OCI-LY7 (cell line): Measurements from ENCODE around the gene FAM161A. TPM values are rescaled to one million over a fixed set of nuclear protein-coding genes. Genes with fewer than 3 reads are reported as not detected.

Source experiments
- BruUV-seq: library from RNA; stranded (reverse); fragments of 400-500 nt; replicated peaks from 2 replicates; lab custom pipeline; 2021; lab: Mats Ljungman, UMichigan
- CTCF ChIA-PET: fragments of 300-600 bp; sonication (Branson Sonifier 250); formaldehyde crosslinking; loops from one replicate; lab custom pipeline; 2022; ENCODE audit warnings: antibody characterized with exemption; ENCODE audit not compliant: unreplicated experiment; lab: Charles Lee
- POLR2A ChIA-PET: fragments of 300-600 bp; sonication (Branson Sonifier 250); formaldehyde crosslinking; loops from one replicate; lab custom pipeline; 2022; ENCODE audit warnings: antibody characterized with exemption; lab: Charles Lee
- DNase-seq: peaks from one replicate; pipeline ENCODE4 v3.0.0-alpha.2; 2015; ENCODE audit warnings: low spot score
- H2AFZ ChIP-seq: fragments of 200-600 bp; sonication (generic), shearing (Covaris generic); 2 replicates; pipeline ENCODE4 v1.6.1; 2014; ENCODE audit warnings: mild to moderate bottlenecking, antibody characterized with exemption, low read length, moderate library complexity
- H3K27ac ChIP-seq: fragments of 200-600 bp; sonication (generic); 2 replicates; pipeline ENCODE4 v1.5.1; 2014; ENCODE audit warnings: mixed run types, low read depth, mild to moderate bottlenecking, moderate library complexity, low read length, inconsistent platforms; ENCODE audit not compliant: poor library complexity, severe bottlenecking
- H3K36me3 ChIP-seq: fragments of 200-600 bp; sonication (generic); 2 replicates; pipeline ENCODE4 v1.6.1; 2014; ENCODE audit warnings: mild to moderate bottlenecking, antibody characterized with exemption, low read length, moderate library complexity, mixed read lengths; ENCODE audit not compliant: insufficient read depth
- H3K4me1 ChIP-seq: fragments of 200-600 bp; sonication (generic); 2 replicates; pipeline ENCODE4 v1.5.1; 2014; ENCODE audit warnings: mild to moderate bottlenecking, low read length; ENCODE audit not compliant: insufficient read depth, poor library complexity, severe bottlenecking
- H3K4me2 ChIP-seq: fragments of 200-600 bp; sonication (generic); 2 replicates; pipeline ENCODE4 v1.6.1; 2014; ENCODE audit warnings: mild to moderate bottlenecking, low read length
- H3K4me3 ChIP-seq: fragments of 200-600 bp; sonication (generic); 2 replicates; pipeline ENCODE4 v1.5.1; 2014; ENCODE audit warnings: mild to moderate bottlenecking, low read depth, low read length; ENCODE audit not compliant: poor library complexity, severe bottlenecking
- H3K79me2 ChIP-seq: fragments of 200-600 bp; sonication (generic); 2 replicates; pipeline ENCODE4 v1.6.1; 2016; ENCODE audit warnings: low read depth, mild to moderate bottlenecking, low read length, moderate library complexity, mixed read lengths; ENCODE audit not compliant: insufficient read depth
- H3K9me2 ChIP-seq: fragments of 200-600 bp; sonication (generic); 2 replicates; pipeline ENCODE4 v1.6.1; 2016; ENCODE audit warnings: mild to moderate bottlenecking, low read length, mixed read lengths; ENCODE audit not compliant: insufficient read depth
- H3K9me3 ChIP-seq: fragments of 200-600 bp; sonication (generic); 2 replicates; pipeline ENCODE4 v1.6.1; 2014; ENCODE audit warnings: mild to moderate bottlenecking, mixed run types, low read length, mixed read lengths
- H4K20me1 ChIP-seq: fragments of 200-600 bp; sonication (generic); 2 replicates; pipeline ENCODE4 v1.6.1; 2014; ENCODE audit warnings: mild to moderate bottlenecking, antibody characterized with exemption, low read length, moderate library complexity, mixed read lengths; ENCODE audit not compliant: insufficient read depth
- EZH2phosphoT487 ChIP-seq: fragments of 200-600 bp; sonication (generic); IDR thresholded peaks from 2 replicates; pipeline ENCODE4 v1.6.1; 2018; ENCODE audit warnings: low read depth, borderline replicate concordance, mild to moderate bottlenecking, mixed run types, antibody characterized with exemption, low read length, moderate library complexity, mixed read lengths
- intact Hi-C: fragments of 100-400 bp; cut with micrococcal nuclease; formaldehyde crosslinking; loops from one replicate; pipeline ENCODE4 v1.10.0; 2022; ENCODE audit not compliant: unreplicated experiment
- total RNA-seq, 2 experiments: library from RNA; depleted of rRNA in 1 of 2; stranded (reverse); fragments of >200 nt in 1 of 2; shearing (Covaris generic) in 1 of 2; gene quantifications; 2 replicates each; pipeline ENCODE4 v1.2.3, GENCODE V29; 2014 to 2022
- TF ChIP-seq, protein P1 (sequence below): fragments of 200-600 bp; sonication (generic); conservative IDR thresholded peaks from 2 replicates; pipeline ENCODE4 v1.5.1; 2014; ENCODE audit warnings: mild to moderate bottlenecking, antibody characterized with exemption, low read length, moderate library complexity, mixed read lengths

The FAM161A gene
- total RNA-seq, 2 experiments from 2014 or later: 3.5 to 4.6 TPM

DNA sequence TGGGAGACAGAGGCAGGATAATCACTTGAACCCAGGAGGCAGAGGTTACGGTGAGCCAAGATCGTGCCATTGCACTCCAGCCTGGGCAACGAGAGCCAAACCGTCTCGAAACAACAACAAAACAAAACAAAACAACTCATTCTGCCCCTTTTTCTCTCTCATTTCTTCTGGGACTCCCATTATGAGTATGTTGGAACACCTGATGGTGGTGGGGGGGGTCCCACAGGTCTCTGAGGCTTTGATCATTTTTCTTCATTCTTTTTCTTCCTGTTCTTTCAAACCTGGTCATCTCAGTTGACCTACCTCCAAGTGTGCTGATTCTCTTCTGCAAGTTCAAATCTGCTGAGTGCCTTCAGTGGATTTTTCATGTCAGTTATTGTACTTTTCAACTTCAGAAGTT lies 8.2 kb upstream of the FAM161A start:
- no peaks in the 10 kb centered on the region for H3K79me2 ChIP-seq
- POLR2A ChIA-PET: interaction anchor here (0.6 to 1.4 kb wide), 3 partner anchors 8 to 901 kb away, joined by 3 to 4 read pairs (median 3); partner anchors contain the start of gene FAM161A
- intact Hi-C loops: no loop called here

DNA sequence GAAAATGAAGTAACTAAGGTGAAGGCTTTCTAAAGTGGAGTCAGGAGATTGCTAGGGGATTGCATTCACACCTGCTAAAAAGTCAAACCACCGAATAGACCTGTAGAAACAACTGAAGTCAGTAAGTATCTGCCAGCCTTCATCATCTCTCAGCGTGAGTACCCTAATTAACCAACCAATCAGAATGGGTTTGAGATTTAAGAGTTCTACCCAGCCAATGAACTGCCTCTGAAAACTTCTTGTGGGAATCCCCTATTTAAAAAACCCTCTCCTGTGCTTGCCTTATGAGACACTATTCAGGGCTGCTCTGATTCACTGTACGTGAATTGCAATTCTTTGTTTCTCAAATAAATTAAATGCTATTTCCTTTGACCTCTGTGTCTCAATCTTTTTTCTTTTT lies 3.4 kb upstream of the FAM161A start:
- ChIA-PET CTCF (no interaction called here), POLR2A (no interaction called here)
- DNase-seq: peak; percentile 11
- intact Hi-C loops: no loop called here
- Histone ChIP-seq H3K9me2 (no peaks in the 10 kb centered on the region), H3K79me2 (no peaks in the 10 kb centered on the region), H3K4me2 (no peak overlapping the region), H3K4me3 (no peak overlapping the region), H3K9me3 (no peaks in the 10 kb centered on the region), H3K27ac (no peak overlapping the region), H4K20me1 (no peaks in the 10 kb centered on the region), H3K36me3 (no peaks in the 10 kb centered on the region), H2AFZ (no peak overlapping the region), H3K4me1 (peaks cover 20% of the 10 kb centered on the region)
- TF ChIP-seq, protein P1, sequence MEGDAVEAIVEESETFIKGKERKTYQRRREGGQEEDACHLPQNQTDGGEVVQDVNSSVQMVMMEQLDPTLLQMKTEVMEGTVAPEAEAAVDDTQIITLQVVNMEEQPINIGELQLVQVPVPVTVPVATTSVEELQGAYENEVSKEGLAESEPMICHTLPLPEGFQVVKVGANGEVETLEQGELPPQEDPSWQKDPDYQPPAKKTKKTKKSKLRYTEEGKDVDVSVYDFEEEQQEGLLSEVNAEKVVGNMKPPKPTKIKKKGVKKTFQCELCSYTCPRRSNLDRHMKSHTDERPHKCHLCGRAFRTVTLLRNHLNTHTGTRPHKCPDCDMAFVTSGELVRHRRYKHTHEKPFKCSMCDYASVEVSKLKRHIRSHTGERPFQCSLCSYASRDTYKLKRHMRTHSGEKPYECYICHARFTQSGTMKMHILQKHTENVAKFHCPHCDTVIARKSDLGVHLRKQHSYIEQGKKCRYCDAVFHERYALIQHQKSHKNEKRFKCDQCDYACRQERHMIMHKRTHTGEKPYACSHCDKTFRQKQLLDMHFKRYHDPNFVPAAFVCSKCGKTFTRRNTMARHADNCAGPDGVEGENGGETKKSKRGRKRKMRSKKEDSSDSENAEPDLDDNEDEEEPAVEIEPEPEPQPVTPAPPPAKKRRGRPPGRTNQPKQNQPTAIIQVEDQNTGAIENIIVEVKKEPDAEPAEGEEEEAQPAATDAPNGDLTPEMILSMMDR: no peak
- no peak for TF ChIP-seq EZH2phosphoT487
- BruUV-seq: no TSS peak

More for the DNA sequence above, 8.2 kb upstream of the FAM161A start:
- Histone ChIP-seq H3K9me3 (no peaks in the 10 kb centered on the region), H3K4me3 (no peak overlapping the region), H3K9me2 (no peaks in the 10 kb centered on the region), H3K27ac (no peak overlapping the region), H3K36me3 (peaks cover 46% of the 10 kb centered on the region), H3K4me1 (peaks cover 2% of the 10 kb centered on the region), H3K4me2 (no peak overlapping the region), H4K20me1 (no peaks in the 10 kb centered on the region), H2AFZ (no peak overlapping the region)
- no TSS peak for BruUV-seq
- DNase-seq: no peak
- CTCF ChIA-PET: no interaction called here
- TF ChIP-seq, protein P1: no peak
- no peak for TF ChIP-seq EZH2phosphoT487

DNA sequence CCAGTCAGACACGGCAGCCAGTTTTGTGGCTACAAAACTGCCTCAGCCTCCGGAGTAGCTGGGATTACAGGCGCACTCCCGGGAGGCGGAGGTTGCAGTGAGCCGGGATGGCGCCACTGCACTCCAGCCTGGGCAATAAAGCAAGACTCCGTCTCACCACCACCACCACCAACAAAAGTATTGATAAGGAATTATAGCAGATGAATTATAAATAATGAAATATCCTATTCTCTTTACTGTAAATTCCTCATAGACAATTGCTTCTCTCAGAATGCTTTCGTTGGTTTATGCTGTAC lies 1.4 kb upstream of the FAM161A start:
- no peak for DNase-seq
- Histone ChIP-seq H3K4me2 (peak overlapping the region; percentile 78), H4K20me1 (no peaks in the 10 kb centered on the region), H3K36me3 (no peaks in the 10 kb centered on the region), H3K79me2 (no peaks in the 10 kb centered on the region), H3K4me3 (peak overlapping the region; percentile 74), H2AFZ (peak overlapping the region; percentile 91), H3K9me3 (no peaks in the 10 kb centered on the region), H3K4me1 (peaks cover 20% of the 10 kb centered on the region), H3K27ac (no peak overlapping the region), H3K9me2 (no peaks in the 10 kb centered on the region)
- no TSS peak for BruUV-seq
- ChIA-PET POLR2A (interaction anchor here (1.0 kb wide), 1 partner anchor 8 kb away, joined by 3 read pairs; no protein-coding TSS in a partner anchor), CTCF (no interaction called here)
- TF ChIP-seq, protein P1: no peak
- no peak for TF ChIP-seq EZH2phosphoT487
- intact Hi-C loops: no loop called here
